ENCODE measurements around the gene ALDH1A2. TPM values are rescaled to one million over a fixed set of nuclear protein-coding genes. Genes with fewer than 3 reads are reported as not detected.

ALDH1A2 gene
- total RNA-seq, 1 experiment from 2014 or later: 4.0 TPM

- H3K4me1 ChIP-seq (replicated peaks; ENCODE audit: insufficient read depth): no peaks in the 10 kb centered on the region
- no peaks in the 10 kb centered on the region for H3K9me3 ChIP-seq (ENCODE audit: insufficient read depth, low read depth)
- H3K9me2 ChIP-seq (ENCODE audit: insufficient read depth): no peaks in the 10 kb centered on the region
- H3F3A ChIP-seq (ENCODE audit: insufficient read depth, low read depth): no peaks in the 10 kb centered on the region
- no peak for DNase-seq
- no peaks in the 10 kb centered on the region for H4K20me1 ChIP-seq (ENCODE audit: insufficient read depth)
- no peak overlapping the region for H3K4me2 ChIP-seq
- no peak overlapping the region for H3K27ac ChIP-seq
- CTCF ChIA-PET: no interaction called here
- no peak overlapping the region for H3K4me3 ChIP-seq
- TF ChIP-seq CTCF (conservative IDR thresholded peaks at IDR 0.05) (no peak), EZH2 (IDR thresholded peaks at IDR 0.05; ENCODE audit: low read depth) (no peak)
- intact Hi-C loops (cut with micrococcal nuclease; ENCODE audit: unreplicated experiment): no loop called here
- H3K36me3 ChIP-seq (ENCODE audit: low read depth): no peaks in the 10 kb centered on the region
- H2AFZ ChIP-seq: no peak overlapping the region
- H3K79me2 ChIP-seq (ENCODE audit: low read depth): no peaks in the 10 kb centered on the region
- no peaks in the 10 kb centered on the region for H3K27me3 ChIP-seq (ENCODE audit: insufficient read depth, low read depth)
- no TSS peak for BruUV-seq (replicated peaks)
- POLR2A ChIA-PET (ENCODE audit: unreplicated experiment): no interaction called here
Observed at GRCh38 chr15:57924598-57924997, 140.9 kb downstream of the ALDH1A2 start.

GRCh38 chr15:57923750-57924149, 141.8 kb downstream of the ALDH1A2 start:
- Histone ChIP-seq H3K4me2 (no peak overlapping the region), H3K4me3 (no peak overlapping the region), H3K9me2 (ENCODE audit: insufficient read depth) (no peaks in the 10 kb centered on the region), H2AFZ (no peak overlapping the region), H3K4me1 (replicated peaks; ENCODE audit: insufficient read depth) (no peaks in the 10 kb centered on the region), H3K36me3 (ENCODE audit: low read depth) (no peaks in the 10 kb centered on the region), H3K79me2 (ENCODE audit: low read depth) (no peaks in the 10 kb centered on the region), H4K20me1 (ENCODE audit: insufficient read depth) (no peaks in the 10 kb centered on the region), H3K9me3 (ENCODE audit: insufficient read depth, low read depth) (no peaks in the 10 kb centered on the region), H3K27ac (no peak overlapping the region), H3F3A (ENCODE audit: insufficient read depth, low read depth) (no peaks in the 10 kb centered on the region), H3K27me3 (ENCODE audit: insufficient read depth, low read depth) (no peaks in the 10 kb centered on the region)
- CTCF ChIA-PET: no interaction called here
- no peak for TF ChIP-seq CTCF (conservative IDR thresholded peaks at IDR 0.05)
- POLR2A ChIA-PET (ENCODE audit: unreplicated experiment): no interaction called here
- intact Hi-C loops (cut with micrococcal nuclease; ENCODE audit: unreplicated experiment): no loop called here
- no TSS peak for BruUV-seq (replicated peaks)
- DNase-seq: no peak

GRCh38 chr15:57923306-57923705, 142.2 kb downstream of the ALDH1A2 start:
- no peaks in the 10 kb centered on the region for H3K4me1 ChIP-seq (replicated peaks; ENCODE audit: insufficient read depth)
- no peak overlapping the region for H3K4me2 ChIP-seq
- no peaks in the 10 kb centered on the region for H4K20me1 ChIP-seq (ENCODE audit: insufficient read depth)
- POLR2A ChIA-PET (ENCODE audit: unreplicated experiment): no interaction called here
- H3K4me3 ChIP-seq: no peak overlapping the region
- no peaks in the 10 kb centered on the region for H3K79me2 ChIP-seq (ENCODE audit: low read depth)
- intact Hi-C loops (cut with micrococcal nuclease; ENCODE audit: unreplicated experiment): no loop called here
- H3K27ac ChIP-seq: no peak overlapping the region
- no peaks in the 10 kb centered on the region for H3K36me3 ChIP-seq (ENCODE audit: low read depth)
- BruUV-seq (replicated peaks): no TSS peak
- no peak for DNase-seq
- no peaks in the 10 kb centered on the region for H3K9me3 ChIP-seq (ENCODE audit: insufficient read depth, low read depth)
- TF ChIP-seq EZH2 (IDR thresholded peaks at IDR 0.05; ENCODE audit: low read depth) (no peak), CTCF (conservative IDR thresholded peaks at IDR 0.05) (no peak)
- H2AFZ ChIP-seq: no peak overlapping the region
- CTCF ChIA-PET: no interaction called here
- H3K27me3 ChIP-seq (ENCODE audit: insufficient read depth, low read depth): no peaks in the 10 kb centered on the region
- no peaks in the 10 kb centered on the region for H3F3A ChIP-seq (ENCODE audit: insufficient read depth, low read depth)
- H3K9me2 ChIP-seq (ENCODE audit: insufficient read depth): no peaks in the 10 kb centered on the region
